ENCODE data around the gene MTERF4. TPM values are rescaled to one million over a fixed set of nuclear protein-coding genes. Genes with fewer than 3 reads are reported as not detected.

Gene MTERF4
- total and polyA plus RNA-seq, 2 of the 13 experiments (the other 11 are each of a cell fraction or from before 2014, with no cell fraction given) = 50.5 to 59.8 TPM

DNA sequence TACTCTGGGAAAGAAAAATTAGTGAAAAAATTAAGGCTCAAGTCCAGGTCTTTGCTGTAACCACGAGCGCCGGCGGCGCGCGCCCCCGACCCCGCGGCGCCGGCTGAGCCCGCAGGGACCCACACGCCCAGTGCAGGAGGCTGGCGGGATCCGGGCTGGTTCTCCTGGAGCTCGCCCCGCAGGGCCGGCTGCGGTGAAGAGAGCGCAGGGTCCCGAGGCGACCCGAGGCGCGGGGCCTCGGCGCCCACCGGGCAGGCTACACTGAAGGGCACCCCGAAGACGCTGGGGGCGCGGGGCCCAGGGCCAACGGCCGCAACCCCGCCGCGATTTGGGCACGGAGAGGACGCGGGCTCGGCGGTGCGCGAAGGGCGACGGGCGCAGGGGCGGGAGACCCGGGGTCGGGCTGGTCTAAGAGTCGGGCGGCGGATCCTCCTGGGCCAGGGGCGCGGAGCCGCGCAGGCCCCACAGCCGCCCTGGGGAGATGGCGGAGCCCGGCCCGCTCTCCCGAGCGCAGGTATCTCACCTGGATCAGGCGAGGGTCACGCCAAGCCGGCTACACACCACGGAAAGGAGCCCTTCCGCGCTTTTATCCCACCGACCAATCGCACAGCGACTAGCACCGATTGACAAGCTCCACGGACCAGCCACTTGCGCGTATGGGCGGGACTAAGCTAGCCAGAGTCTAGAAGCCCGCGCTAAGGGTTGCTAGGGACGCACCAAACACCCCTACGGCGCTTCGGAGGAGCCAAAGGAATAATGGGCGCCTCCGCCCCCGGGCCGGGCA is 47.0 kb upstream of the MTERF4 start, which contains the start of gene PASK (continued):
- TF ChIP-seq ZXDC (CRISPR knock-in tag; IDR thresholded peaks at IDR 0.05) = no peak
- TF ChIP-seq POLR2A (IDR thresholded peaks at IDR 0.05; ENCODE audit: insufficient read depth in 1 of 2, low read depth in 2 of 2, low read length in 2 of 2) = peak; percentile 48 to 59; a peak in 3 of 4 replicates
- no peak for TF ChIP-seq ZBTB39 (CRISPR knock-in tag; IDR thresholded peaks at IDR 0.05)
- TF ChIP-seq AHR (CRISPR knock-in tag; IDR thresholded peaks at IDR 0.05) = no peak
- TF ChIP-seq CBX1 (IDR thresholded peaks at IDR 0.05; ENCODE audit: low read depth) = no peak
- TF ChIP-seq, protein P1, sequence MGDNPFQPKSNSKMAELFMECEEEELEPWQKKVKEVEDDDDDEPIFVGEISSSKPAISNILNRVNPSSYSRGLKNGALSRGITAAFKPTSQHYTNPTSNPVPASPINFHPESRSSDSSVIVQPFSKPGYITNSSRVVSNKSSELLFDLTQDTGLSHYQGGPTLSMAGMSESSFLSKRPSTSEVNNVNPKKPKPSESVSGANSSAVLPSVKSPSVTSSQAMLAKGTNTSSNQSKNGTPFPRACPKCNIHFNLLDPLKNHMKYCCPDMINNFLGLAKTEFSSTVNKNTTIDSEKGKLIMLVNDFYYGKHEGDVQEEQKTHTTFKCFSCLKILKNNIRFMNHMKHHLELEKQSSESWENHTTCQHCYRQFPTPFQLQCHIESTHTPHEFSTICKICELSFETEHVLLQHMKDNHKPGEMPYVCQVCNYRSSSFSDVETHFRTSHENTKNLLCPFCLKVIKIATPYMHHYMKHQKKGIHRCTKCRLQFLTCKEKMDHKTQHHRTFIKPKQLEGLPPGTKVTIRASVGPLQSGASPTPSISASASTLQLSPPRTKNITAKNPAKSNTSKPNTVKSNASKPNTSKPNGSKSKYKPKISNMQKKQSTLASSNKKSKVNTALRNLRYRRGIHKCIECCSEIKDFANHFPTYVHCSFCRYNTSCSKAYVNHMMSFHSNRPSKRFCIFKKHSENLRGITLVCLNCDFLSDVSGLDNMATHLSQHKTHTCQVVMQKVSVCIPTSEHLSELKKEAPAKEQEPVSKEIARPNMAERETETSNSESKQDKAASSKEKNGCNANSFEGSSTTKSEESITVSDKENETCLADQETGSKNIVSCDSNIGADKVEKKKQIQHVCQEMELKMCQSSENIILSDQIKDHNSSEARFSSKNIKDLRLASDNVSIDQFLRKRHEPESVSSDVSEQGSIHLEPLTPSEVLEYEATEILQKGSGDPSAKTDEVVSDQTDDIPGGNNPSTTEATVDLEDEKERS (CRISPR knock-in tag; IDR thresholded peaks at IDR 0.05) = no peak
- TF ChIP-seq ZFP36 (IDR thresholded peaks at IDR 0.05; ENCODE audit: borderline replicate concordance, low read depth, low read length, partially characterized antibody) = no peak
- no peak for TF ChIP-seq PLSCR1 (CRISPR knock-in tag; IDR thresholded peaks at IDR 0.05; ENCODE audit: borderline replicate concordance)
- TF ChIP-seq, protein P2, sequence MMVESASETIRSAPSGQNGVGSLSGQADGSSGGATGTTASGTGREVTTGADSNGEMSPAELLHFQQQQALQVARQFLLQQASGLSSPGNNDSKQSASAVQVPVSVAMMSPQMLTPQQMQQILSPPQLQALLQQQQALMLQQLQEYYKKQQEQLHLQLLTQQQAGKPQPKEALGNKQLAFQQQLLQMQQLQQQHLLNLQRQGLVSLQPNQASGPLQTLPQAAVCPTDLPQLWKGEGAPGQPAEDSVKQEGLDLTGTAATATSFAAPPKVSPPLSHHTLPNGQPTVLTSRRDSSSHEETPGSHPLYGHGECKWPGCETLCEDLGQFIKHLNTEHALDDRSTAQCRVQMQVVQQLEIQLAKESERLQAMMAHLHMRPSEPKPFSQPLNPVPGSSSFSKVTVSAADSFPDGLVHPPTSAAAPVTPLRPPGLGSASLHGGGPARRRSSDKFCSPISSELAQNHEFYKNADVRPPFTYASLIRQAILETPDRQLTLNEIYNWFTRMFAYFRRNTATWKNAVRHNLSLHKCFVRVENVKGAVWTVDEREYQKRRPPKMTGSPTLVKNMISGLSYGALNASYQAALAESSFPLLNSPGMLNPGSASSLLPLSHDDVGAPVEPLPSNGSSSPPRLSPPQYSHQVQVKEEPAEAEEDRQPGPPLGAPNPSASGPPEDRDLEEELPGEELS (CRISPR knock-in tag; IDR thresholded peaks at IDR 0.05) = peak; percentile 16; the same call in 1 of the 2 replicates
- TF ChIP-seq ISL2 (CRISPR knock-in tag; IDR thresholded peaks at IDR 0.05) = no peak; the same call in 1 of the 2 replicates
- TF ChIP-seq JUN (CRISPR knock-in tag; IDR thresholded peaks at IDR 0.05) = no peak
- no peak for TF ChIP-seq ZNF562 (CRISPR knock-in tag; IDR thresholded peaks at IDR 0.05; ENCODE audit: borderline replicate concordance)
- no peak for TF ChIP-seq EP300 (IDR thresholded peaks at IDR 0.05; ENCODE audit: low read depth in 2 of 2, low read length in 2 of 2)
- TF ChIP-seq EP300 (CRISPR knock-in tag; IDR thresholded peaks at IDR 0.05; ENCODE audit: borderline replicate concordance) = no peak
- peak; percentile 62 for TF ChIP-seq ZSCAN20 (CRISPR knock-in tag; IDR thresholded peaks at IDR 0.05; ENCODE audit: borderline replicate concordance)
- TF ChIP-seq SNAPC5 (CRISPR knock-in tag; IDR thresholded peaks at IDR 0.05; ENCODE audit: borderline replicate concordance) = no peak
- TF ChIP-seq ZNF414 (CRISPR knock-in tag; IDR thresholded peaks at IDR 0.05) = no peak
